ENCODE data around the gene EHD4.

Gene EHD4

GRCh38 chr15:41958002-41958420, 14.3 kb downstream of the EHD4 start:
- DNase-seq = no peak

- DNase-seq = no peak
These were observed 15.1 kb downstream of the EHD4 start for GRCh38 chr15:41957021-41957897.

DNA sequence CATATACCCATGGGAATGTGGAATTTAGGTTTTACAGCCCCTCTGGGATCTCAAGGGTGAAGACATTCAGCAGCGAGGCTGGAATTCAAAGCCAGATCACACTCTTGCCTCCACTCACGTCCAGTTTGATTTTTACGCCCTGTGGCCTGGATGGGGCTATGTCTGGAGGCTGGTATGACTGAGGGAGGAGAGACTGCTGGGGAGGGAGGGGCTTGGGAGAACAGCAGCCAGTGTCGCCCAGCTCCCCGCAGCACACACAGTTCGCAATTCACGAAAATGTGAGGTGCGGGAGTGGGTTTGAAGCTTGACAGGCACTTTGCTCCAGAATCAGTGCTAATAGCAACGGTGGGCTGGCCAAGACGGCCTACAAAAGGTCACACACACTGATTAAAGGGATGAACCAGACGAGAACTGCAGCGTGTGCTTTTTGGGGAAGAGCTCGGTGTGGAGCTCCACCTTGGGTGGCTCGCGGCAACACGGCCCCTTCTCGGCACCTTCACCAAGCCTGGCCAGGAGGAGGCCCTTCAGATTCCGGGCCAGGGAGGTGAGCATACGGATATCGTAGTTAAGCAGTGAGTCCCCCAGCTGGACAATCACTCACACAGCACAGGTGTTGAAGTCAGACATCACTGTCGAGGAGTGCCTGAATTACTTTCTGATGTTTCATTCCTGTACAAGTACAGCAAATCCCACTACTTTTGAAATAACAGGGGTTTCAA, 16.4 kb downstream of the EHD4 start:
- DNase-seq = no peak

GRCh38 chr15:41955100-41955499, 17.3 kb downstream of the EHD4 start:
- DNase-seq = no peak

- DNase-seq = no peak
These were observed 18.3 kb downstream of the EHD4 start for GRCh38 chr15:41954036-41954435.

DNA sequence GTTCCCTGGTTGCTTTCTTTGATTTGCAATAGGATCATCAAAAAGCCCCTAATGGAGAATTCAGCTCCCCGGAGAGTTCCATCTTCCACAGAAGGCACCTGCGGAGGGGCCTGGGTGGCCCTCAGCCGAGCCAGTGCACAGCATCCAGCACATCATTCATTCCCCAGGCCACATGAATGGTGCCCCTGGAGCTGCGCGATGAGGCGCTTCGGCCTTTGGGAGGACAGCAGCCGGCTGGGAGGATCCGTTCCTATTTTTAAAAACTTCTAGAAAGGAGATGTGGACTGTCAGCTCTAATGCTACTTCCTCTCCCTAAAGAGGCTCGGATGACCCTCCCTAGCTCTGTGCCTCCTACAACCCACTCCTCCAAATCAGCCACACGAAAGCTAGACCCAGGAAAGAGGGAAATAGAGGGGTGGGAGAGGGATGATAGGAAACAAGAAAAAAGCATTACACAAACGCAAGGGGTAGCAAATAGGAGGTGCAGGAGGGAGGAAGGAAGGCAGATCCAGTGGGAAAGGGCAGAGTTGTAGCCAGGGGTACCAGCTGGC, 20.3 kb downstream of the EHD4 start:
- no peak for DNase-seq

- no peak for DNase-seq
These were observed 20.8 kb downstream of the EHD4 start for GRCh38 chr15:41951571-41951970.

DNA sequence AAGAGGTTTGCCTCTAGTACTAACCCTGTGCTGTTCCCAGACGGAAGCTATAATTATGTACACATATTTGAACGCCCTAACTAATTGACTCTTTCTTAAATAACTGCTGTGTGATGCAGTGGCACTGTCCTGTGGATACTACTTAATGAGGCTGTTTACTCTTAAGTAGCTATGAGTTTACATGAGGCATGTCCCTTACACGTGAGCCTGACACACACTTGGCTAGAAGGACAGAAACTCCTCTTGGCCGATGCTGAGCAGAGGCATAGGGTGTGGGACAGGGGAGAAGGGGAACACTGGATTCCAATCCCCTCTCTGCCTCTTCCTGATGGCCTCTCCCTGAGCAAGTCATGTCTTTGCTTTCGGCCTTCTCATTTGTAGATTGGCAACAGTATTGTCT, 21.9 kb downstream of the EHD4 start:
- DNase-seq = no peak

- DNase-seq = no peak
These were observed 22.3 kb downstream of the EHD4 start for GRCh38 chr15:41950127-41950483.

GRCh38 chr15:41949401-41950126, 22.8 kb downstream of the EHD4 start:
- no peak for DNase-seq

- DNase-seq = no peak
These were observed 23.9 kb downstream of the EHD4 start for GRCh38 chr15:41948490-41948889.

DNA sequence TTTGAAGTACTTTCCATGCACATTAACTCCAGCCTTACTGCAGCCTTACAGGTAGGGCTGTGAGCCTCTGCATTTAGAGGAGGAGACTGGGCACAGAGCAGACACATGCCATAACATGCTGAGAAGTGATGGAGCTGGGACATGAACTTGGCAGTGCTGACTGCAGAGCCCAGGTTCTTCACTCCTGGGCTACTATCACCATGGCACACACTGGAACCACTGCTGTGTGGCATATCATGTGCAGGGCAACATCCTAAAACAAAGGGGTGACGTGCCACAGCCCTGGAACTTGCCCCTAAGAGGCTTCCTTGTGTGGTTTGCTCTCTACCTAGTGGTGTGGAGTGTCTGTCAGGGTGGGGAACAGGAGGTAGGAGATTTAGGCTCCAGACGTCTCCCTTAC, 25.4 kb downstream of the EHD4 start:
- DNase-seq = no peak

- DNase-seq = no peak
These were observed 26.6 kb downstream of the EHD4 start for GRCh38 chr15:41945731-41946130.

DNA sequence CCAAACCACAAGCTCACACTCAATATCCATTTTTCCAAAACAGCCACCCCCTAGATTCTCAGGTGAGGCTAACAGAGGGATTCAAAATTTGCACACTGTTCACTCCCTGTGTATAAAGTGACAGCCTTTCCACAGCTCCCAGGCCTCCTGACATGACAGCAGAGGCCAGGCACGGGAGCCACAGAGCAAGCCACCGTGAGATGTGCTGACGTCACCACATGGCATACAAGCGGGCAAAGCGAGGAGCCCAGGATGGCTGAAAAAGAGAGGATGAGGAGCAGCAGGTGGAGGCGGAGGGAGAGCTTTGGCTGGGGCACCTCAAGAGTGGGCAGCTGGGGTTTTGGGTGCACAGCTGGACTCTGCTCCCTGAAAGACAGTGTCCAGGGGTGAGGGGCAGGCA, 27.1 kb downstream of the EHD4 start:
- no peak for DNase-seq

DNA sequence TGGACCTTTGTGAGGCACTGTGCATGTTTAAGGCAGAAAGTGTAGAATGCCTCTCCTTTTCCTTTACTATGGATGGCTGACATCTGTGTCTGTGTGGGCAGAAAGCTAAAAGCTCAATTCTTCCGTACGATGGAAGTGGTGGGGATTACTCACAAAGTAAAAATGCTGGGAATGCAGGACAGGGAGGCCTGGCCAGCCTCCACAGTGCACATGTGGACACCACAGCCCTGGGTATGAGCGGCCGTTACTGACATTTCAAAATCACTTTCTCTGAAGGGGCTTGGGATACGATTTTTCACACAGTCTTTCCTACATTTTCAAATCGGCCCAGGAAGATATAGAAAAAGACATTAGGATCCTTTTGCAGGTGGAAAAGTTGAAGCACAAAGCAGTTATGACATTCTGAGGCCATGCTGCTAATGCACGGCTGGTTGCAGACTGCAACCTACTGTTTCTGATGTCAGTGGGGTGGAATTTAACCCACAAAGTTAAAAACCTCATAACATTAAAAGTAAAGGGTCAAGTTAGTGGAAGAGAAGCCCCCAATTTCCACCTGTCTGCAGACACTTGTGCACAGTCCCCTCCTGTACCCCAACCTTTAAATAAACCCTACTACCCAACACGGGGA, 27.9 kb downstream of the EHD4 start:
- no peak for DNase-seq

GRCh38 chr15:41943543-41944312, 28.6 kb downstream of the EHD4 start:
- no peak for DNase-seq

- DNase-seq = no peak
These were observed 29.5 kb downstream of the EHD4 start for GRCh38 chr15:41942886-41943285.

DNA sequence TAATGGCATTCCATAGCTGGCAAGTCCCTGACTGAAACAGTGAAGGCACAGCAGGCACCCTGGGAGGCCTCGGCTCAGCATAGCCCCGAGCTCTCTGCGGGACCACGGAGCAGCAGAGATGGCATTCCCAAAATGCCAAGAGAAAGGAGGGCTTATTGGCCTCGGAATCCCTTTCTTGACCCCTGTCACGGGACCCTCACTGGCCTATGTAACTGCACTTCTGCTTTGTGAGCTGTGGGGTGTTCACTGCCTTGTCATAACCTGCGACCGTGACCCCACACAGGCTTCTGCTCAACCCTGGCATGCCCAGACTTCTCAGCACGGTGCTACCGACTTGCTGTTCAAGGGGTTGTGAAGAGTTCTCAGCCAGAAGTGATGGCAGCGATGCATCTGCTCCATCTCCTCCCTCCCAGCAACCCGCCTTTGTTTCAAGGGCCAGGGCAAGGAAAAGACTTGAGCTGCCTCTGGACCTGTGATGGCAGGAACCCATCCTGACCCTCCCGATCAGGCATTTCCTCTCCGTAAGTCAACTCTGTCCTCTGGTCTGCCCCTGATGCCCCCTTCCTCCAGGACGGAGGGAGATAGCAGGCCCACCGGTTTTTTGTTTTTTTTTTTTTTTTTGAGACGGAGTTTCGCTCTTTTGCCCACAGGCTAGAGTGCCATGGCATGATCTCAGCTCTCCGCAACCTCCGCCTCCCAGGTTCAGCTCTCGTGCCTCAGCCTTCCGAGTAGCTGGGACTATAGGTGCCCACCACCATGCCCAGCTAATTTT, 30.5 kb downstream of the EHD4 start:
- DNase-seq = no peak

DNA sequence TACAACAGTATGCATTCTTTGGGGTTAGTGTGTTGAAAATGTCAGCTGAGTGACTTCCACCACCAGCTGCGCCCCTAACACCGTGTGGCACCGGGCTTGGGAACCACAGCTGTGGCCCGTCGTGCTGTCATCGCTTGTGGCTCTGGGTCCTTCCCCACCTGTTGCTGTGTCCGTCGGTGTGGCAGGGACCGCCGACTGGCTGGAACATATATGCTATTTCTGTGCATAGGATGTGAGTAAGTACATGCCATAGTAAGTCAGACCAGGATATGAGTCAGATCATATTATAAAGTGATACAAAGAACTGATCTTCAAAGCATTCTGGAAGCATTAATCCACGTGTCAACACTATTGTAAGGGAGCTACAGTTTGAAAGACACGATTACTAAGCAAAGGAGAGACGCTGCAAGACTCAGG, 31.9 kb downstream of the EHD4 start:
- no peak for DNase-seq

- no peak for DNase-seq
These were observed 32.4 kb downstream of the EHD4 start for GRCh38 chr15:41939986-41940385.
